Fibroblast of skin of scalp (primary cell): ENCODE results near the gene CATSPERD.

Experiments
- DNase-seq: peaks from one replicate; pipeline ENCODE4 v3.0.0-alpha.2; 2013

The CATSPERD gene

GRCh38 chr19:5786593-5787408 lies 66.4 kb downstream of the CATSPERD start:
- no peak for DNase-seq

GRCh38 chr19:5787409-5788182 lies 67.2 kb downstream of the CATSPERD start:
- no peak for DNase-seq

- no peak for DNase-seq
Measured at GRCh38 chr19:5788422-5788821, 68.0 kb downstream of the CATSPERD start.

- DNase-seq, result no peak
Measured at GRCh38 chr19:5789351-5789761, 68.9 kb downstream of the CATSPERD start.

- DNase-seq, result no peak
Measured at GRCh38 chr19:5789886-5790558, 69.6 kb downstream of the CATSPERD start.

GRCh38 chr19:5790559-5791520 lies 70.4 kb downstream of the CATSPERD start, which contains the start of gene DUS3L:
TSS of gene DUS3L (minus strand) at chr19:5791163. CDS start at chr19:5791141, 22 bp downstream.
- DNase-seq, result peak; percentile 98

- DNase-seq, result no peak
Measured at GRCh38 chr19:5792224-5792623, 71.8 kb downstream of the CATSPERD start.

- no peak for DNase-seq
Measured at GRCh38 chr19:5793188-5793587, 72.8 kb downstream of the CATSPERD start.

GRCh38 chr19:5795382-5795919 lies 75.0 kb downstream of the CATSPERD start:
- DNase-seq, result no peak

GRCh38 chr19:5798244-5798643 lies 77.8 kb downstream of the CATSPERD start:
- DNase-seq, result no peak

GRCh38 chr19:5799247-5800241 lies 79.1 kb downstream of the CATSPERD start:
- DNase-seq, result no peak

- no peak for DNase-seq
Measured at GRCh38 chr19:5800361-5801270, 80.2 kb downstream of the CATSPERD start.

- peak; percentile 47 for DNase-seq
Measured at GRCh38 chr19:5801796-5802619, 81.6 kb downstream of the CATSPERD start.

GRCh38 chr19:5803441-5803751 lies 83.0 kb downstream of the CATSPERD start:
- DNase-seq, result no peak

- DNase-seq, result peak; percentile 88
Measured at GRCh38 chr19:5803752-5804515, 83.5 kb downstream of the CATSPERD start.

- no peak for DNase-seq
Measured at GRCh38 chr19:5804516-5805461, 84.4 kb downstream of the CATSPERD start, which contains the start of gene NRTN. TSS of gene NRTN (plus strand) at chr19:5805067. CDS start at chr19:5824166, 19,099 bp downstream.
